Measurements from ENCODE around the gene GCN1.

DNA sequence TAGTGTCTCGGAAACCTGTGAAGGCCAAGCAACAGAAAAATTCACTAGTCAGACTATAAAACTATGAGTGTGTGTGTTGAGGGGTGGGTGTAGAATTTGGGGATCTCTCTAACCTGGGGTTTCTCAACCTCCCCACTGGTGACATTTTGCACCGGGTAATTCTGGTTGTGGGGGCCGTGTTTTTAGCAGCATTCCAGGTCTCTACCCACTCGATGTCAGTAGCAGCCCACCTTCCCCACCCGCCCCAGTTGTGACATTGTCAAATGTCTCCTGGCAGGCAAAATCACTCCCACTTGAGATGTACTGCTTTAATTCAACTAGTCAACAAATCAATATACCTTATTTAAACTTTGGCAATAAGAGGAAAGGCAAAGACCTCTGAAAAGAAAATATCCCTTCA is 4.1 kb downstream of the GCN1 start:
- TF ChIP-seq ZBTB8A (tag by site-specific recombination; IDR thresholded peaks at IDR 0.05) (no peak), ZNF24 (tag by site-specific recombination; IDR thresholded peaks at IDR 0.05) (no peak), ZNF600 (tag by site-specific recombination; IDR thresholded peaks at IDR 0.05) (no peak), ZNF274 (IDR thresholded peaks at IDR 0.05; ENCODE audit: low read length) (no peak), ZNF274 (tag by site-specific recombination; IDR thresholded peaks at IDR 0.05; ENCODE audit: borderline replicate concordance) (no peak), ZNF175 (tag by site-specific recombination; IDR thresholded peaks at IDR 0.05) (no peak), BCL11A (tag by site-specific recombination; IDR thresholded peaks at IDR 0.05; ENCODE audit: low read depth) (no peak), ZNF596 (tag by site-specific recombination; IDR thresholded peaks at IDR 0.05) (no peak), ZNF391 (tag by site-specific recombination; IDR thresholded peaks at IDR 0.05; ENCODE audit: borderline replicate concordance, low read depth) (no peak), ZNF830 (tag by site-specific recombination; IDR thresholded peaks at IDR 0.05; ENCODE audit: low read depth) (no peak)
- TF ChIP-seq, protein P1, sequence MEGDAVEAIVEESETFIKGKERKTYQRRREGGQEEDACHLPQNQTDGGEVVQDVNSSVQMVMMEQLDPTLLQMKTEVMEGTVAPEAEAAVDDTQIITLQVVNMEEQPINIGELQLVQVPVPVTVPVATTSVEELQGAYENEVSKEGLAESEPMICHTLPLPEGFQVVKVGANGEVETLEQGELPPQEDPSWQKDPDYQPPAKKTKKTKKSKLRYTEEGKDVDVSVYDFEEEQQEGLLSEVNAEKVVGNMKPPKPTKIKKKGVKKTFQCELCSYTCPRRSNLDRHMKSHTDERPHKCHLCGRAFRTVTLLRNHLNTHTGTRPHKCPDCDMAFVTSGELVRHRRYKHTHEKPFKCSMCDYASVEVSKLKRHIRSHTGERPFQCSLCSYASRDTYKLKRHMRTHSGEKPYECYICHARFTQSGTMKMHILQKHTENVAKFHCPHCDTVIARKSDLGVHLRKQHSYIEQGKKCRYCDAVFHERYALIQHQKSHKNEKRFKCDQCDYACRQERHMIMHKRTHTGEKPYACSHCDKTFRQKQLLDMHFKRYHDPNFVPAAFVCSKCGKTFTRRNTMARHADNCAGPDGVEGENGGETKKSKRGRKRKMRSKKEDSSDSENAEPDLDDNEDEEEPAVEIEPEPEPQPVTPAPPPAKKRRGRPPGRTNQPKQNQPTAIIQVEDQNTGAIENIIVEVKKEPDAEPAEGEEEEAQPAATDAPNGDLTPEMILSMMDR (tag by site-specific recombination; IDR thresholded peaks at IDR 0.05) = no peak
- TF ChIP-seq, protein P2, sequence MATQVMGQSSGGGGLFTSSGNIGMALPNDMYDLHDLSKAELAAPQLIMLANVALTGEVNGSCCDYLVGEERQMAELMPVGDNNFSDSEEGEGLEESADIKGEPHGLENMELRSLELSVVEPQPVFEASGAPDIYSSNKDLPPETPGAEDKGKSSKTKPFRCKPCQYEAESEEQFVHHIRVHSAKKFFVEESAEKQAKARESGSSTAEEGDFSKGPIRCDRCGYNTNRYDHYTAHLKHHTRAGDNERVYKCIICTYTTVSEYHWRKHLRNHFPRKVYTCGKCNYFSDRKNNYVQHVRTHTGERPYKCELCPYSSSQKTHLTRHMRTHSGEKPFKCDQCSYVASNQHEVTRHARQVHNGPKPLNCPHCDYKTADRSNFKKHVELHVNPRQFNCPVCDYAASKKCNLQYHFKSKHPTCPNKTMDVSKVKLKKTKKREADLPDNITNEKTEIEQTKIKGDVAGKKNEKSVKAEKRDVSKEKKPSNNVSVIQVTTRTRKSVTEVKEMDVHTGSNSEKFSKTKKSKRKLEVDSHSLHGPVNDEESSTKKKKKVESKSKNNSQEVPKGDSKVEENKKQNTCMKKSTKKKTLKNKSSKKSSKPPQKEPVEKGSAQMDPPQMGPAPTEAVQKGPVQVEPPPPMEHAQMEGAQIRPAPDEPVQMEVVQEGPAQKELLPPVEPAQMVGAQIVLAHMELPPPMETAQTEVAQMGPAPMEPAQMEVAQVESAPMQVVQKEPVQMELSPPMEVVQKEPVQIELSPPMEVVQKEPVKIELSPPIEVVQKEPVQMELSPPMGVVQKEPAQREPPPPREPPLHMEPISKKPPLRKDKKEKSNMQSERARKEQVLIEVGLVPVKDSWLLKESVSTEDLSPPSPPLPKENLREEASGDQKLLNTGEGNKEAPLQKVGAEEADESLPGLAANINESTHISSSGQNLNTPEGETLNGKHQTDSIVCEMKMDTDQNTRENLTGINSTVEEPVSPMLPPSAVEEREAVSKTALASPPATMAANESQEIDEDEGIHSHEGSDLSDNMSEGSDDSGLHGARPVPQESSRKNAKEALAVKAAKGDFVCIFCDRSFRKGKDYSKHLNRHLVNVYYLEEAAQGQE (tag by site-specific recombination; IDR thresholded peaks at IDR 0.05) = no peak
